SK-N-SH (cell line): Measurements from ENCODE around the gene KCTD15. TPM values are rescaled to one million over a fixed set of nuclear protein-coding genes. Genes with fewer than 3 reads are reported as not detected.

Source experiments
- CTCF ChIA-PET: fragments of 300-600, 350-600 bp; formaldehyde crosslinking; extraction: SDS; loops from one replicate; lab custom pipeline; 2021; lab: Yijun Ruan, JAX
- POLR2A ChIA-PET: fragments of 350-600 bp; sonication (Branson Sonifier 250); formaldehyde crosslinking; extraction: SDS; loops from one replicate; lab custom pipeline; 2020; ENCODE audit warnings: antibody characterized with exemption, inconsistent platforms; lab: Yijun Ruan, JAX
- DNase-seq: peaks from one replicate; pipeline ENCODE4 v3.0.0; 2012
- H2AFZ ChIP-seq: fragments of 200-600 bp; sonication (generic); 2 replicates; pipeline ENCODE4 v1.8.1; 2016; ENCODE audit warnings: antibody characterized with exemption, mild to moderate bottlenecking, low read depth
- H3F3A ChIP-seq: fragments of 200-600 bp; sonication (generic); replicated peaks from 2 replicates; pipeline ENCODE3; 2016; ENCODE audit warnings: antibody characterized with exemption, mild to moderate bottlenecking; ENCODE audit not compliant: insufficient read depth
- H3K27ac ChIP-seq, 2 experiments: fragments of 200-500 bp in 1 of 2; fragments of 200-600 bp in 1 of 2; sonication (Bioruptor generic) in 1 of 2; sonication (generic), shearing (Covaris generic) in 1 of 2; 2 replicates each; pipeline versions ENCODE4 v1.5.1 to v1.6.1; 2014 to 2016; ENCODE audit warnings: low read depth in 2 of 2, inconsistent platforms in 1 of 2, low read length in 1 of 2, mild to moderate bottlenecking in 1 of 2, mixed read lengths in 1 of 2
- H3K27me3 ChIP-seq: fragments of 200-600 bp; sonication (generic), shearing (Covaris generic); 2 replicates; pipeline ENCODE4 v1.6.1; 2016; ENCODE audit warnings: mixed run types; ENCODE audit not compliant: insufficient read depth
- H3K36me3 ChIP-seq, 2 experiments: fragments of 200-500 bp in 1 of 2; fragments of 200-600 bp in 1 of 2; sonication (Bioruptor generic) in 1 of 2; sonication (generic) in 1 of 2; replicated peaks in 1 of 2; 2 replicates each; pipeline versions ENCODE3 to v1.5.1; 2014 to 2016; ENCODE audit warnings: low read length in 1 of 2, mild to moderate bottlenecking in 1 of 2; ENCODE audit not compliant: insufficient read depth in 2 of 2, control insufficient read depth in 1 of 2
- H3K4me1 ChIP-seq, 2 experiments: fragments of 200-500 bp in 1 of 2; fragments of 200-600 bp in 1 of 2; sonication (Bioruptor generic) in 1 of 2; sonication (generic), shearing (Covaris generic) in 1 of 2; 2 replicates each; pipeline versions ENCODE4 v1.5.1 to v1.6.1; 2014 to 2016; ENCODE audit warnings: low read depth in 1 of 2, low read length in 1 of 2, mixed run types in 1 of 2; ENCODE audit not compliant: insufficient read depth in 2 of 2, control insufficient read depth in 1 of 2
- H3K4me2 ChIP-seq: fragments of 200-600 bp; sonication (generic), shearing (Covaris generic); 2 replicates; pipeline ENCODE4 v1.6.1; 2017; ENCODE audit warnings: mixed run types
- H3K4me3 ChIP-seq, 2 experiments: fragments of 200-500 bp in 1 of 2; fragments of 200-600 bp in 1 of 2; sonication (Bioruptor generic) in 1 of 2; sonication (generic), shearing (Covaris generic) in 1 of 2; 2 replicates each; pipeline versions ENCODE4 v1.5.1 to v1.8.1; 2014 to 2016; ENCODE audit warnings: low read depth in 2 of 2, inconsistent platforms in 1 of 2, low read length in 1 of 2, mild to moderate bottlenecking in 1 of 2, mixed read lengths in 1 of 2, moderate library complexity in 1 of 2
- H3K79me2 ChIP-seq: fragments of 200-600 bp; sonication (generic); 2 replicates; pipeline ENCODE4 v1.8.1; 2017; ENCODE audit warnings: mild to moderate bottlenecking; ENCODE audit not compliant: insufficient read depth
- H3K9ac ChIP-seq: fragments of 200-600 bp; sonication (generic); 2 replicates; pipeline ENCODE4 v1.6.1; 2017; ENCODE audit warnings: mixed run types
- H3K9me2 ChIP-seq: fragments of 200-600 bp; sonication (generic); 2 replicates; pipeline ENCODE4 v1.6.1; 2017; ENCODE audit warnings: mixed run types
- H3K9me3 ChIP-seq: fragments of 200-600 bp; sonication (generic); 2 replicates; pipeline ENCODE4 v1.6.1; 2017; ENCODE audit warnings: mixed run types, mild to moderate bottlenecking, moderate library complexity
- H4K20me1 ChIP-seq: fragments of 200-600 bp; sonication (generic); 2 replicates; pipeline ENCODE4 v1.6.1; 2017; ENCODE audit warnings: mild to moderate bottlenecking, mixed run types; ENCODE audit not compliant: insufficient read depth
- CHD2 ChIP-seq: fragments of 150-350 bp; IDR thresholded peaks from 2 replicates; pipeline ENCODE4 v1.6.1; 2018; ENCODE audit warnings: low read length; ENCODE audit not compliant: partially characterized antibody
- ELF1 ChIP-seq: IDR thresholded peaks from 2 replicates; pipeline ENCODE4 v1.4.0; 2012
- EP300 ChIP-seq, 2 experiments: IDR thresholded peaks; 2 replicates each; pipeline versions ENCODE4 v1.4.0 to v1.6.1; 2012; ENCODE audit warnings: borderline replicate concordance in 1 of 2, low read depth in 1 of 2, low read length in 1 of 2
- EZH2phosphoT487 ChIP-seq: fragments of 200-600 bp; sonication (generic); IDR thresholded peaks from 2 replicates; pipeline ENCODE4 v1.6.1; 2017; ENCODE audit warnings: low read depth, mixed run types, mild to moderate bottlenecking, antibody characterized with exemption, moderate library complexity, borderline replicate concordance
- FOSL2 ChIP-seq: IDR thresholded peaks from 2 replicates; pipeline ENCODE4 v1.4.0; 2012; ENCODE audit warnings: low read depth, mild to moderate bottlenecking, moderate library complexity, borderline replicate concordance
- GATA2 ChIP-seq: sonication (generic); formaldehyde crosslinking; IDR thresholded peaks from 2 replicates; pipeline ENCODE4 v1.5.0; 2020; ENCODE audit warnings: mild to moderate bottlenecking, missing genetic modification reagents
- JUND ChIP-seq: IDR thresholded peaks from 2 replicates; pipeline ENCODE4 v1.4.0; 2012
- MAX ChIP-seq: IDR thresholded peaks from 2 replicates; pipeline ENCODE4 v1.4.0; 2012; ENCODE audit warnings: low read depth
- MEF2A ChIP-seq: IDR thresholded peaks from 2 replicates; pipeline ENCODE4 v1.4.0; 2012; ENCODE audit warnings: low read depth, borderline replicate concordance
- NFIC ChIP-seq: IDR thresholded peaks from 2 replicates; pipeline ENCODE4 v1.4.0; 2012; ENCODE audit warnings: borderline replicate concordance
- NRF1 ChIP-seq: IDR thresholded peaks from 2 replicates; pipeline ENCODE4 v1.6.1; 2012; ENCODE audit warnings: low read depth, mild to moderate bottlenecking, low read length
- SIN3A ChIP-seq: IDR thresholded peaks from 2 replicates; pipeline ENCODE4 v1.6.1; 2012; ENCODE audit warnings: low read depth, mild to moderate bottlenecking, low read length, moderate library complexity, borderline replicate concordance
- TEAD4 ChIP-seq: IDR thresholded peaks from 2 replicates; pipeline ENCODE4 v1.4.0; 2012; ENCODE audit warnings: mild to moderate bottlenecking, borderline replicate concordance; ENCODE audit not compliant: insufficient read depth
- WGBS: methylation state at CpG from one replicate; pipeline ENCODE4 v1.1.6; 2017; ENCODE audit warnings: low lambda C conversion rate; 5-methylcytosine and 5-hydroxymethylcytosine counted together
- polyA plus RNA-seq, 3 experiments: library from polyadenylated mRNA; depleted of rRNA; stranded (reverse); fragments of >200 nt; gene quantifications; 2 replicates each; pipeline ENCODE4 v1.2.3, GENCODE V29; 2012
- TF ChIP-seq, protein P1 (sequence below): fragments of 150-350 bp; IDR thresholded peaks from 2 replicates; pipeline ENCODE4 v1.6.1; 2016; ENCODE audit warnings: mild to moderate bottlenecking, low read depth, low read length
- TF ChIP-seq, protein P2 (sequence below): IDR thresholded peaks from 2 replicates; pipeline ENCODE4; 2012

The KCTD15 gene
- polyA plus RNA-seq, 1 of the 3 experiments (the other 2 are of a cell fraction) = 15.5 TPM

DNA sequence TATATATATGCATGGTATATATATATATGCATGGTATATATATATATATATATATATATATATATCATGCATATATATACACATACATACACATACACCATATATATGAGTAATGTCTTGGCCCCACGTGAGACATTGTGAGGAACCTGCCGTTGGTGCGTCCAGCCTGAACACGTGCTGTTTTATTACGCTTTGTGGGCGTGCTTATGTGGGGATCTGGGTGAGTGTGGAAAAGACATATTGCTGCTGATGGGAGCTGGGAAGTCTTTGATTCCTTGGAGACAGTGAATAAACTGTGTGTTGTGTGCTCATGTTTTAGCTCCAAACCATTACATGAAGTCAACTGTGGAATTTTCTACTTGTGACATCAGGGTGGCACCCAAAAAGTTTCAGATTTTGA, 28.9 kb downstream of the KCTD15 start:
- Histone ChIP-seq H3K9me3 (no peaks in the 10 kb centered on the region), H3K4me3 (no peak overlapping the region), H3K4me1 (no peaks in the 10 kb centered on the region; a peak in 1 of 4 replicates), H2AFZ (no peak overlapping the region), H3K9ac (no peak overlapping the region), H3K27me3 (no peaks in the 10 kb centered on the region), H3K9me2 (no peaks in the 10 kb centered on the region), H3K36me3 (no peaks in the 10 kb centered on the region), H3F3A (no peaks in the 10 kb centered on the region), H4K20me1 (no peaks in the 10 kb centered on the region), H3K4me2 (no peak overlapping the region), H3K79me2 (no peaks in the 10 kb centered on the region), H3K27ac (no peak overlapping the region)
- CTCF ChIA-PET = interaction anchor here (0.9 kb wide), 1 partner anchor 31 kb away, joined by 3 read pairs; no protein-coding TSS in a partner anchor
- DNase-seq = no peak
- TF ChIP-seq JUND = no peak
- no peak for TF ChIP-seq GATA2
- TF ChIP-seq EZH2phosphoT487 = no peak
- TF ChIP-seq, protein P1, sequence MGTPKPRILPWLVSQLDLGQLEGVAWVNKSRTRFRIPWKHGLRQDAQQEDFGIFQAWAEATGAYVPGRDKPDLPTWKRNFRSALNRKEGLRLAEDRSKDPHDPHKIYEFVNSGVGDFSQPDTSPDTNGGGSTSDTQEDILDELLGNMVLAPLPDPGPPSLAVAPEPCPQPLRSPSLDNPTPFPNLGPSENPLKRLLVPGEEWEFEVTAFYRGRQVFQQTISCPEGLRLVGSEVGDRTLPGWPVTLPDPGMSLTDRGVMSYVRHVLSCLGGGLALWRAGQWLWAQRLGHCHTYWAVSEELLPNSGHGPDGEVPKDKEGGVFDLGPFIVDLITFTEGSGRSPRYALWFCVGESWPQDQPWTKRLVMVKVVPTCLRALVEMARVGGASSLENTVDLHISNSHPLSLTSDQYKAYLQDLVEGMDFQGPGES = no peak
- TF ChIP-seq, protein P2, sequence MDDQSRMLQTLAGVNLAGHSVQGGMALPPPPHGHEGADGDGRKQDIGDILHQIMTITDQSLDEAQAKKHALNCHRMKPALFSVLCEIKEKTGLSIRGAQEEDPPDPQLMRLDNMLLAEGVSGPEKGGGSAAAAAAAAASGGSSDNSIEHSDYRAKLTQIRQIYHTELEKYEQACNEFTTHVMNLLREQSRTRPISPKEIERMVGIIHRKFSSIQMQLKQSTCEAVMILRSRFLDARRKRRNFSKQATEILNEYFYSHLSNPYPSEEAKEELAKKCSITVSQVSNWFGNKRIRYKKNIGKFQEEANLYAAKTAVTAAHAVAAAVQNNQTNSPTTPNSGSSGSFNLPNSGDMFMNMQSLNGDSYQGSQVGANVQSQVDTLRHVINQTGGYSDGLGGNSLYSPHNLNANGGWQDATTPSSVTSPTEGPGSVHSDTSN = no peak
- TF ChIP-seq TEAD4 = no peak
- POLR2A ChIA-PET = no interaction called here
- WGBS = 71% methylated on average over 6 of the region's 6 CpGs

GRCh38 chr19:33826521-33826920, 29.9 kb downstream of the KCTD15 start:
- ChIA-PET POLR2A (no interaction called here), CTCF (no interaction called here)
- TF ChIP-seq MEF2A = no peak
- TF ChIP-seq ELF1 = no peak
- TF ChIP-seq FOSL2 = no peak
- TF ChIP-seq NFIC = no peak
- no peak for TF ChIP-seq EP300 (IDR thresholded peaks at IDR 0.05; ENCODE audit: borderline replicate concordance in 1 of 2, low read depth in 1 of 2, low read length in 1 of 2)
- no peak for TF ChIP-seq SIN3A
- no peak for TF ChIP-seq CHD2
- TF ChIP-seq NRF1 = no peak
- no peak for TF ChIP-seq EZH2phosphoT487
- no peak for TF ChIP-seq MAX

More at GRCh38 chr19:33826521-33826920, 29.9 kb downstream of the KCTD15 start:
- H3K9ac ChIP-seq = no peak overlapping the region
- no peaks in the 10 kb centered on the region; a peak in 1 of 4 replicates for H3K4me1 ChIP-seq
- no peak overlapping the region for H3K4me3 ChIP-seq
- no peak overlapping the region for H3K4me2 ChIP-seq
- no peaks in the 10 kb centered on the region for H3K9me2 ChIP-seq
- no peaks in the 10 kb centered on the region for H3K36me3 ChIP-seq
- H3K27me3 ChIP-seq = no peaks in the 10 kb centered on the region
- WGBS = 53% methylated on average over 7 of the region's 7 CpGs
- H3K79me2 ChIP-seq = no peaks in the 10 kb centered on the region
- no peaks in the 10 kb centered on the region for H3F3A ChIP-seq
- no peak overlapping the region for H2AFZ ChIP-seq
- H3K27ac ChIP-seq = no peak overlapping the region
- H3K9me3 ChIP-seq = no peaks in the 10 kb centered on the region
- H4K20me1 ChIP-seq = no peaks in the 10 kb centered on the region
- DNase-seq = no peak
